GM21367 (cell line): Measurements from ENCODE around the gene CBFA2T2.
"Not testable (repeated sequence)": the region's sequence is repeated elsewhere in the genome, so short reads cannot be mapped to it uniquely, and the experiment has no call there.

Experiments
- ATAC-seq: cut with Tn5 transposase; IDR thresholded peaks from one replicate; pipeline ENCODE4 v1.9.1; 2021; ENCODE audit not compliant: unreplicated experiment

The CBFA2T2 gene

DNA sequence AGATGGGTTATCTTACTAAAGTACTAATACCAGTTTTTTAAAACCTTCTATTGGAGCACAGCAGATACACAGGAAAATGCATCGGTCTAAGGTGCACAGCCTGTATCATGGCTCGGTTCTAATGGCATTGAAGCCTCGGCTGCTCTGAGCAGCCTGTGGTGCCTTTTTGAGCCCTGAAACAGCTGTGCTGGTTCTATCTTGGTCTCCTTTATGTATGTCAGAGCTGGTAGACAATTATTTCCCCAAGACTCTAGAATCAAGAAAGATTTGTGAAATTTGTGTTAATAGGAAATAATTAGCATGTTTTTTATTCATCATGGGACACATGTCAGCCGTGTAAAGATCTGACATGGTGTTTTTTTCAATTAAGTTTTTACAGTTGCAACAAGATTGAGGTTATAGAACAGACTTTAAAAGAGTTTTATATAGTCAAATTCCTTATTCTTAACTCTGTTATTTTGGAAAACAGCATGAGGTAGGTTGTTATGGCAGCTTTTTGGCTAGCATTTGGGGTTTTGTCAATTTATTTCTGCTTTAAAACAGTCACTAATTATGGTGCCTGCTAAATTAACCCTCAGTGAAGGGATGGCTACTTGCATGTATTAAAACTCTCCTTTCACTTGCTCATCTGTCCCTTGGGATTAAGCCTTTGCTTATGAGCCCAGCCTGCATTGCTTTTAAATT lies 132.0 kb downstream of the CBFA2T2 start:
- no peak for ATAC-seq

DNA sequence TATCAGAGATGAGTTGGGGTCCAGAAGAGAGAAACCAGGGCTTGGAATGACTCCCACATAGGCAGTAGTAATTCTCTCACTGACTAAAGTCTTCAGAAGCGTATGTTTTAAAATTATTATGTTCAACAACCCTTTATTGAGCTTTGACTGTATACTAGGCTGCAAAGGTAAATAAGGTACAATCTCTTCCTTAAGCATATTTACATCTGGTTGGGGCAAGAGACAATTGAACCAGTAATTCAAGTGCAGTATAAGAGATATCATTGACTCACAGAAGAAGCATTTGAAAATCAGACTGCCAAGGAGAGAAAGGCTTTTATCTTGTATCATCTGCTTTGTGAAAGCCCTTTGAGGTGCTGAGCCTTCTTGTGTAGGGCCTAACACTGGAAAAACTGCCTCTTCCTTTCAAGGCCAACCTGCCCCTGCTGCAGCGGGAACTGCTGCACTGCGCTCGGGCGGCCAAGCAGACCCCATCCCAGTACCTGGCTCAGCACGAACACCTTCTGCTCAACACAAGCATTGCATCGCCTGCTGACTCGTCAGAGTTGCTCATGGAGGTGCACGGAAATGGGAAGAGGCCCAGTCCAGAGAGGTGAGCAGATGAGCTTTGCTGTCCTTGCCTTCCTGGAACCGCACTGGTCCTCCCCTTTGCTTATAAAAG lies 132.9 kb downstream of the CBFA2T2 start:
- no peak for ATAC-seq

DNA sequence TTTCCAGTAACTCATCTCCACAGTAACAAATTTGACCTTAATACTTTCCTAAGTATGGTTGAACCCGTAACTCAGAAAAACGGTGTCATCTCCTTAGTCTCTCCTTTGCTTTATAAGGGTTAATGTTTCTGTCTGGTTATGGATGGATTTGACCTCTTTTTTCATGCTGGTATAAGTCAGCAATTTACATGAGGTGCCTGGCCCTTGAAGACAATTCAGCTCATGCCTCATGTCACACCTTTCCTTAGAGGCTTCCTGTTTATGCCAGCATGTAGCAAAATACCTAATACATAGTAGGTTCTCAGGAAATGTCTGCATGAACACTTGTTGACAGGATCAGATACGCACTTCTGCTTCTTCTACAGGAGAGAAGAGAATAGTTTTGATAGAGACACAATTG lies 134.5 kb downstream of the CBFA2T2 start:
- no peak for ATAC-seq

DNA sequence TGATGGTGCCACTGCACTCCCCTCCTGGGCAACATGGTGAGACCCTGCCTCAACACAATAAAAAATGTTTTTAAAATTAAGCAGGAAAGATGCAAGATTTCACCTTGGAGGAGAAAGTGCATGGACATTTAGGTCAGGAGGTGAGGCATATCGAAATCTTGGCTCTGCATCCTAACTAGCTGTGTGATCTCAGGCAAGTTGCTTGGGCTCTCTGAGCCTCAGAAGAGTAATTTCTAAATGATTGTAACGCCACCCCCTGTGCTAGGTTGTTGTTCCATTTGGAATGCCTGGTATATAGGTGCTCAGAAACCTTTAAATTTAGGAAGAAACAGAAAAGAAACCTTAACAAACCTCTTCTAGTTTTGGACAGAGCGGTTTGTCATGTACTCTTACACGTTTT lies 136.3 kb downstream of the CBFA2T2 start:
- ATAC-seq, result no peak

DNA sequence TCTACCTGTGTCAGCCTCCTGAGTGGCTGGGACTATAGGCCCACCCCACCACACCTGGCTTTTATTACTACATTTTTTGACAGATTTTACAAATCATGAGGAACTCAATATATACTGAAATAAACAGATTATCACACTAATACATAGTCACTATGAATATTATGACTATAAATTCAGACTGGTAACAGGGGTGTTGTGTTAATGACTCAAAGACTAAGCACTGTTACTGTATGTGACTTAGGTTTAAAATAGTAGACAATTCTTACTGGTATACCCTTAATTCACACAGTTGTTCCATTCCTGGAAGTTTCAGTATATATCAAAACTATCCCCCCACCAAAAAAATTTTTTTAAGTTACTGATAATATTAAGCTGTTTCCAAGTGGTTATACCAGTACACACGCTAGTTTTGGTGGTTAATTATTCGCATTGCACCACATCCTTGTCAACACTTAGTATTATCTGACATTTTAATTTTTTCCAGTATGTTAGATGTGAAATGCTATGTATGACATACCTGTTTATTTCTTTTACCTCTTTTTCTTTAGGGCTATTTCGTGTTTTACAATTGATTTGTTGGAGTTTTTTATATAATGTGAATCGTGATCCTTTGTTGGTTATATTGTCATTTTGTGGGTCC lies 137.8 kb downstream of the CBFA2T2 start:
- no peak for ATAC-seq

DNA sequence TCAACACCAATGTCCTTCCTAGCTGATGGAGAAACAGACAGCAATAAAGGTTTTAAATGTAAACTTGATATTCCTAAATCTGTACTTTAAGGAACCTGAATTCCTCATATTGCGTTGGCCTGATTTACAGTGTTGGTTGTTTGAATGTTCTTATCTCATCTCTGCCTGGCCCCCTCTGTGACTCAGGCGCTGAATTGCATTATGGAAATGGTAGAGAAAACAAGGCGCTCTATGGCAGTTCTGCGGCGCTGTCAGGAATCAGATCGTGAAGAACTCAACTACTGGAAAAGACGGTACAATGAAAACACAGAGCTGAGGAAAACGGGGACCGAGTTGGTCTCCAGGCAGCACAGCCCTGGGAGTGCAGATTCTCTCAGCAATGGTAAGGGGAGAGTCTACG lies 139.6 kb downstream of the CBFA2T2 start:
- ATAC-seq, result no peak

DNA sequence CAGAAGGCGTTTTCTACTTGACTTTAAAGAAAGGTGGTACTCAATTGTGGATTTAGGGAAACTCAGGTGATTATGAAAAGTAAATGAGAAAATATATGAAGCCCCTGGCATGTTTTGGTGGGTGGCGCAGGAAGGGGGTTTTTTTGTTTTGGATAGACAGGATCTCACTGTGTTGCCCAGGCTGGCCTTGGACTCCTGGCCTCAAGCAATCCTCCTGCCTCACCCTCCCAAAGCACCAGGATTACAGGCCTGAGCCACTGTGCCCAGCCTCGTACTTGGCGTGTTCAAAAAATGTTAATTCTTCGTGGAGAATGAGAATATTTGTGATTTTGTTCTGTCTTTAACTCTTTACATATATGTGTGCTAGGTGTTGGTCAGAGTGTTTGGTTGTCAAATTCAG lies 140.1 kb downstream of the CBFA2T2 start:
- ATAC-seq, result no peak

DNA sequence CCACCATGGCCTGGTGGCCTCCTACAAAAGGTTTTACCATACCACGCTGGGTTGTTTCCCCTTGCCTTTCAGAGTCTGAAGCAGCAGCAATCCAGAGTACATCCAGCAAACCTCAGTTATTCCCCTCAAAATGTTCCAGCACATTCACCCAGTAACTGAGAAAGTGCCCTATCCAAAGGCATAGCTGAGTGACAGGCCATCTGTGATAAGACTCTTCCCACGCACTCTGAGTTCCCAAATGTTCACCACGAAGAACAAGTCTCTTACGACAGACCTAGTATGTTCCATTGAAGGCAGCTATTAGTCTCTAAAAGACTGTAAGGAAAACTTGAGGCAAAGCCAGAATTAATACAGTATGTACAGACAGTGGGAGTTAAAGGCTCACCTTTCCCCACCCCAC lies 140.6 kb downstream of the CBFA2T2 start:
- no peak for ATAC-seq

DNA sequence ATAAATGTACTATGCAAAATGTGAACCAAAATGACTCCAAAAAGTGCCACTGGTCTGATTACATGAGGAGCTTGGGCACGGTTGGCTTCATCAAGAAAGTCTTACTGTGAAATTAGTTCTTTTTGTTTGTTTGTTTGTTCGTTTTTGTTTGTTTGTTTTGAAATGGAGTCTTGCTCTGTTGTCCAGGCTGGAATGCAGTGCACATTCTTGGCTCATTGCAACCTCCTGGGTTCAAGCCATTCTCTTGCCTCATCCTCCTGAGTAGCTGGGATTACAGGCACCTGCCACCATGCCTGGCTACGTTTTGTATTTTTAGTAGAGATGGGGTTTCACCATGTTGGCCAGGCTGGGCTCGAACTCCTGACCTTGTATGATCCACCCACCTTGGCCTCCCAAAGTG lies 142.0 kb downstream of the CBFA2T2 start:
- not testable (repeated sequence) for ATAC-seq

DNA sequence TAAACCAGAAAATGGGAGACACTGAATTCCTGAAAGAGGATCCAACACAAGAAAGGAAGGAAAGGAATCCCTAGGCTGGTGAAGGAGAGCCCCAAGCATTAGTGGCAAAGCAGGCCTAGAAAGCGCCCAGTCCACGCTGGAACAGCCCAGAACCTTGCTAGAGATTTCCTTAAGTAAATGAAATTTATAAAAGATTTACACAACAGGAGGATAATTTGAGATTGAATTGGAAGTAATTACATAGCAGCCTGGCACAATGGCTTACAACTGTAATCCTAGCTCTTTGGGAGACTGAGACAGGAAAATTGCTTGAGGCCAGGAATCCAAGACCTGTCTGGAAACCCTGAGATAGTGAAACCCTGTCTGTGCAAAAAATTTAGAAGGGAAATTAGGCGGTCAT lies 145.4 kb downstream of the CBFA2T2 start:
- no peak for ATAC-seq

DNA sequence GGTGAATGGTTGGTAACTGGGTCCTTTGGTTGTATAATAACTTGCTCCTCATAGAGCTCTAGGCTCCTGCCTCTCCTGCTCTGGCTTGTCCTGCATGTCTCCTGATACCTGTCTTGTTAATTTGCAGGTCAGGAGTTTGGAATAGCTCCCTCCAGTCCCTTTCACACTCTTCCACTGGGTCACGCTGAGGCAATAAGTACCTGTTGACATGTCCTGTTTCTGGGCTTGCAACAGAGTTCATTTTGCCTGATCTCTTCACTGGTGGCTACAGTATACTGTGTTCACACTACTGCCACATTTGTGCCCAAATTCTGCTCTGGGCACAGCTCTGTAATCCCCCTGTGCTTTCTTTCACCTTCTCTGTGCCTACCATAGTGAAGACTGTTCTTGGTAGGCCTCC lies 146.9 kb downstream of the CBFA2T2 start:
- ATAC-seq, result no peak

DNA sequence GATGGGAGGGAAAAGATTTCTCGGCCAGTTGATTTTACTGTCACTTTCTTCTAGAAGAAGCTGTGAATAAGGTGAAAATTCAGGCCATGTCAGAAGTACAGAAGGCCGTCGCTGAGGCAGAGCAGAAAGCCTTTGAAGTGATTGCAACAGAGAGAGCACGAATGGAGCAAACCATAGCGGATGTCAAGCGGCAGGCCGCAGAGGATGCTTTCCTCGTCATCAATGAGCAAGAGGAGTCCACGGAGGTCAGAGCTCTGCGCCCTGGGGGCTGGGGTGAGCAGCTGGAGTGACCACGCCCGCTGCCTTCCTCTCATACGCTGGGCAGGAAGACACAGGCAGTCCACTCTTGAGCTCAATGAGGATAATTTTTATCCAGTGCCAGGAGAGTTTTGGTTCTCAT lies 150.4 kb downstream of the CBFA2T2 start:
- ATAC-seq, result no peak

DNA sequence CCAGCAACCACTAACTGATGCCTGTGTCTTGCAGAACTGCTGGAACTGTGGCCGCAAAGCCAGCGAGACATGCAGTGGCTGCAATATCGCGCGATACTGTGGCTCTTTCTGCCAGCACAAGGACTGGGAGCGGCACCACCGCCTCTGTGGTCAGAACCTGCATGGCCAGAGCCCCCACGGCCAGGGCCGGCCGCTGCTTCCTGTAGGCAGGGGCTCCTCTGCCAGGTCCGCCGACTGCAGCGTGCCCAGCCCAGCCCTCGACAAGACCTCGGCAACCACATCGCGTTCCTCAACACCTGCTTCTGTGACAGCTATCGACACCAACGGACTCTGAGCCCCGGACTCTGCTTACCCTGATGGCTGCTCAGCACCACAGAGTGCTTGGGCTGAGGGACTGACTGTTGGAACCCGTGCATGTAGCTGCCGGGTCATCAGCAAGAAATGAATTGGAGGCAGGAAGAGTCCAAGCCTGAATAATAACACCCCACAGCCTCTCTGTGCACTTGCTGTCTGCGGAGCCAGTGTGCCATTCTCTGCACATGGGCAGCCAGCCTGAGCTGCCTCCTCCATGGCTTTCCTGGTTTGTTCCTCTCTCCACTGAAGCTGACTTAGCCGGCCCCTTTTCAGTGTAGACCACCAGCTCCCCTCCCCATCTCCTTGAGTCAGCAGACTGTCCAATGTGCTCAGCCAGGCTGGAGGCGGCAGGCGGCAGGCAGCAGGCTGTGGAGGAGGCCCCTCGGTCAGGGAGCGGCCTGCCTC lies 154.6 kb downstream of the CBFA2T2 start:
- ATAC-seq, result no peak

DNA sequence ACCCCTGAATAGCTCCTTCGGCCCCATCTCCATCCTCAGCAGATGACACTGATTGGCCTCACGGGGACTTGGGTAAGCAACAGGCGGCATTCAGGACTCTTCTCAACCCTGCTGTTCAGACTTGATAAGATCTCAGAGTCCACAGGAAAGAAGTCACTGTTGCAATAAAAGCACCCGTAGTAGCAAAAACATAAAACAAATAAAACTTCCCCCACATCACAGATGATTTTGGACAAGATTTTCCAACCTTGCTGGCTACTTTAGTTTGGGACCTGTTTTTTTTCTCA lies 155.1 kb downstream of the CBFA2T2 start:
- no peak for ATAC-seq

DNA sequence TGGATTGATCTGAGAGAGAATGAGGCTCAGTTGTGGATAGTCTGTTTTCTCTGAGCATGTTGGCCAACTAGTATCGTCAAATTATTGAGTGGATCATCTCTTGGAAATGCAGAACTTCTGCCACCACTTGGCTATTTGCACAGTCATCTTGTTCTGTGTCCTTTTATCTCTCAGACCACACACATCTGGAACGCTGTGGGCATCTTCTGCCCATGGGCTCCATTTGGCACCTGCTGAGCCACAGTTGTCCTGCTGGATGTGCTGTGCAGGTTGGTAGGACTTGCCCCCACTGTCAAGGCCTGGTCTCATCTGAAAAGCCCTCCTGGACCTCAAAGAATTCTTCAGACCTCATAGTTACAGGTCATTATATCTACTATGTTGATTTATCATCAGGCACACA lies 155.5 kb downstream of the CBFA2T2 start:
- no peak for ATAC-seq

DNA sequence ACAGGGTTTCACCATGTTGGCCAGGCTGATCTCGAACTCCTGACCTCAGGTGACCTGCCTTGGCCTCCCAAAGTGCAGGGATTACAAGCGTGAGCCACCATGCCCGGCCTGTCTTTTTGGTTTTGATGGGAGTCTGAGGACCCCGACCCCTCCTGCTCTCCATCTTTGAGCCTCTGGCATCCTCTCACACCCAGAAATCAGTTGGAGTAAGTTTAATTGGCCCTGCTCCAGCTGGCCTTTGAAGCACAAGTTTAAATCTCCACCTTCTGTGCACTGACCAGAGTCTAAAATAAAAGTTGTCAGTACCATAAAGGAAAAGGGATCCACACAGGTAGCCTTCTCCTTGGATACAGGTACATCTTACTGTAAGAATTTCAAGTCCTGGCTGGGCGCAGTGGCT lies 156.3 kb downstream of the CBFA2T2 start:
- no peak for ATAC-seq

DNA sequence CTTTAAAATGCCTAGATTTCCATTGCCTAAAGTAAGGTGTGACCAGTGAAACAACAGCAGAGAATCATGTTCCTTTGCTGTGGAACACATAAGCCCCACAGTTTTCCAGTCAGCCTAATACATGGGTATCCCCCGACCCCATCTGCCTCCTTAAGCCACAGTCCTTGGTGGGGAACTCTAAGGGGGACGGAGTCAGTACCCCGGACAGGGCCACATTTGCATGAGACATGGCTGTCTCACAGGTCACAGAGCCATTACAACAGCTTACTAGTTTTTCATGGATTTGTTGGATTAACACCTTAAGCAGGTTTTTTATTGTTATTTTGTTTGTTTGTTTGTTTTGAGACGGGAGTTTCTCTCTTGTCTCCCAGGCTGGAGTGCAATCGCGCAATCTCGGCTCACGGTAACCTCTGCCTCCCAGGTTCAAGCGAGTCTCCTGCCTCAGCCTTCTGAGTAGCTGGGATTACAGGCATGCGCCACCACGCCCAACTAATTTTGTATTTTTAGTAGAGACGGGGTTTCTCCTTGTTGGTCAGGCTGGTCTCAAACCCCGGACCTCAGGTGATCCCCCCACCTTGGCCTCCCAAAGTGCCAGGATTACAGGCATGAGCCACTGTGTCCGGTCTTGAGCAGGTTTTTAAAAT lies 157.2 kb downstream of the CBFA2T2 start:
- not testable (repeated sequence) for ATAC-seq

DNA sequence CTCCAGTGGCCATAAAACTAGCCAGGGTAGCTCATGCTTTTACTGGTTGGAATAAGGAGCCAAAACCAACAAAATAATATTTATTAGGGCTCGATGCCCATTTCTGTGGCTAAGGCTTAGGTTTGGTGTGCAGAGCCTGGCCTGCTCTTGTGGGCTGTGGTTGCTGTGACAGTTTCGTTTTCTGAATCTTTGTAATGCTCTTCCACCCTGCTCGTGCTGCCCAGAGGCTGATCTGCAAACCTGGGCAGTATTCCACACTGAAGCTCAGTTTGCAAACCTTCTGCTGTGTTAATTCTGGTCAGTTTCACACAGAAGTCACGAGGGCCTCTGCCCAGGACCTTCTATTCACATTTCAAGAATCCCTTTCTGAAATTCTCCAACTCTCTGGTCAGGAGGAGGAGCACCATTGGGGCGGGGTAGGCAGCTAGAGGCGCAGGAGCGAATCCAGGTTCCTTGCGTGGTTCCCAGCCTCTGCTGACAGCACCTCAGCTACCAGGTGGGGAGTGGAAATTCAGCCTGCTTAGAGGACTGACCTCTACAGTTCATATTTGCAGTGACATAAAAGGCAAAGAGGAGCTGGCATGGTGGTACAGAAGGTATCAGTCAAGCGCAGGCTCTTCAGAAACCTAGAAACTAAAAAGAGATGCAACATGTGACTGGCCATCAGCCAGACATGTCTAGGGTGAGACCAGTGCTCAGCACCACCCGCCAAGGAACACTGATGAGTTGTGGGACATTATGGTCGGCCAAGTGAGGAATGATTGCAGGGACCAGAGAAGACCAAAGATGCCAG lies 157.9 kb downstream of the CBFA2T2 start:
- ATAC-seq, result no peak

DNA sequence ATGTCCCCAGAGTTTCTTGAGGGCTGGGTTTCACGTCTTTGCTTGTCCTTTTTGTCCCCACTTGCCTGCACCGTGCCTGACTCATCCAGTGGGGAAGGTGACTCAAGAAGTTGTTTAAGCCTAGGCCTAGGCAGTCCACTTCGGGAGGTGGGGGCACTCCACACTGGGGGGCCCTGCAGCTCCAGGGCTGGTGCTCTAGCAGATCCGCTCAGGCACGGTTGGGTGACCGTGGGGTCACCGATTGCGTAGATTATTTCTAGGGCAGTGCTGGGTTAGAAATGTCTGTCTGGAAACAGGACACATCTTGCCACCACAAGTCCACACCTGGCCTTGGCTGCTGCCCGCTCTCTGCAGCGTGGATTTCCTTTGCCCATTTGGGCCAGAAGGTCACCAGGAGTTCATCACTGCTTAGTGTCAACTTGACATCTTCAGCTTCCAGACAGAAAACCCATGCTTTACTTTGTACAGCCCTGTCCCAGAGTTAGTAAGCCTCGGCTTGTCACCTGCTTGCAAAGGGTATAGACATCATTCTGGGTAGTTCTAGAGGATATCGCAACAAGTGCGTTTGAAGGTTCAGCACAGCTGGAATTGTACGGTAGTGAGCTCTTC lies 158.6 kb downstream of the CBFA2T2 start:
- no peak for ATAC-seq

DNA sequence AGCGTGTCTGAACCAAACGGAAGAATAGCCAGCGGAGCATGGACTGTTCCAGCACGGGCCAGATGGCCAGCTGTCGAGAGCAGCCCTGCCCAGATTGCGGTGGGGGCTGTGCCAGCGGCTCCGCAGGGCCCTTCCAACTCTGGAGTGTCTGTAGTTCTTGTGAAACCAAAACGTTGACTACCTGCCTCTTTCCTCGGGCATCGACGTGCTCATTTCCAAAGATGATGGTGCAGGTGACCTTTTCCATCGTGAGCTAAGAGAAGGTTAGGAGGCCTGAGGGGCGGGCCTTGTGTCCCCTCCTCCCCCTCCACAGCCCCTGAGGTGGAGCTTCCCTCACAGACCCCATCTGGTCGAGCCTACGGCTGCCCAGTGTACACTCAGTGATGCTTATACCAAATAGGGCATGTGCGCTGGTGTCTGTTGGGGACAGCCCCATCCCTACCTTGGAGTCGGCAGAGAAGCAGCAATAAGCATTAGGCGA lies 159.3 kb downstream of the CBFA2T2 start:
- ATAC-seq, result no peak
